ENCODE results near the gene EPB41L2.
"Not testable (repeated sequence)": the region's sequence is repeated elsewhere in the genome, so short reads cannot be mapped to it uniquely, and the experiment has no call there.

The EPB41L2 gene

GRCh38 chr6:131063028-131063763 is at the start of gene EPB41L2:
Gene EPB41L2, minus strand, starts transcription at chr6:131063245. Its CDS starts 106,760 bp downstream, at chr6:130956485.
- peak; percentile 69 for DNase-seq

- no peak for DNase-seq
These were observed 49.2 kb upstream of the EPB41L2 start for GRCh38 chr6:131112249-131112648.

- DNase-seq, result no peak
These were observed 44.1 kb upstream of the EPB41L2 start for GRCh38 chr6:131107151-131107550.

- DNase-seq, result no peak
These were observed 40.9 kb upstream of the EPB41L2 start for GRCh38 chr6:131103901-131104300.

GRCh38 chr6:131103296-131103695 is 40.3 kb upstream of the EPB41L2 start:
- no peak for DNase-seq

GRCh38 chr6:131101911-131102680 is 39.1 kb upstream of the EPB41L2 start:
- no peak for DNase-seq

GRCh38 chr6:131096786-131097185 is 33.7 kb upstream of the EPB41L2 start:
- DNase-seq, result no peak

- no peak for DNase-seq
These were observed 30.3 kb upstream of the EPB41L2 start for GRCh38 chr6:131093334-131093733.

GRCh38 chr6:131091944-131092343 is 28.9 kb upstream of the EPB41L2 start:
- DNase-seq, result not testable (repeated sequence)

- not testable (repeated sequence) for DNase-seq
These were observed 27.3 kb upstream of the EPB41L2 start for GRCh38 chr6:131090339-131090738.

- no peak for DNase-seq
These were observed 21.9 kb upstream of the EPB41L2 start for GRCh38 chr6:131084982-131085381.

- no peak for DNase-seq
These were observed 20.6 kb upstream of the EPB41L2 start for GRCh38 chr6:131083687-131084086.

GRCh38 chr6:131082335-131082734 is 19.3 kb upstream of the EPB41L2 start:
- DNase-seq, result no peak

- DNase-seq, result no peak
These were observed 17.0 kb upstream of the EPB41L2 start for GRCh38 chr6:131080084-131080483.

GRCh38 chr6:131073577-131073976 is 10.5 kb upstream of the EPB41L2 start:
- DNase-seq, result no peak

GRCh38 chr6:131070061-131070460 is 7.0 kb upstream of the EPB41L2 start:
- no peak for DNase-seq

GRCh38 chr6:131068165-131068564 is 5.1 kb upstream of the EPB41L2 start:
- no peak for DNase-seq

- no peak for DNase-seq
These were observed 4.5 kb upstream of the EPB41L2 start for GRCh38 chr6:131067521-131067920.

GRCh38 chr6:131065824-131066171 is 2.8 kb upstream of the EPB41L2 start:
- no peak for DNase-seq

- no peak for DNase-seq
These were observed 2.2 kb upstream of the EPB41L2 start for GRCh38 chr6:131065112-131065823.

GRCh38 chr6:131063764-131064272 is 773 bp upstream of the EPB41L2 start:
- DNase-seq, result no peak

- DNase-seq, result peak; percentile 5
These were observed 611 bp downstream of the EPB41L2 start for GRCh38 chr6:131062241-131063027.

- DNase-seq, result no peak
These were observed 1.3 kb downstream of the EPB41L2 start for GRCh38 chr6:131061751-131062119.
